ENCODE results near the gene HRH1. TPM values are rescaled to one million over a fixed set of nuclear protein-coding genes. Genes with fewer than 3 reads are reported as not detected.
"Not testable (repeated sequence)": the region's sequence is repeated elsewhere in the genome, so short reads cannot be mapped to it uniquely, and the experiment has no call there.

The HRH1 gene
- total RNA-seq, 1 donor from 2014 or later = 2.6 TPM

GRCh38 chr3:11201251-11202019 is 47.1 kb downstream of the HRH1 start:
- peak; percentile 82 for DNase-seq (ENCODE audit: low read depth)
- TF ChIP-seq, protein P1, sequence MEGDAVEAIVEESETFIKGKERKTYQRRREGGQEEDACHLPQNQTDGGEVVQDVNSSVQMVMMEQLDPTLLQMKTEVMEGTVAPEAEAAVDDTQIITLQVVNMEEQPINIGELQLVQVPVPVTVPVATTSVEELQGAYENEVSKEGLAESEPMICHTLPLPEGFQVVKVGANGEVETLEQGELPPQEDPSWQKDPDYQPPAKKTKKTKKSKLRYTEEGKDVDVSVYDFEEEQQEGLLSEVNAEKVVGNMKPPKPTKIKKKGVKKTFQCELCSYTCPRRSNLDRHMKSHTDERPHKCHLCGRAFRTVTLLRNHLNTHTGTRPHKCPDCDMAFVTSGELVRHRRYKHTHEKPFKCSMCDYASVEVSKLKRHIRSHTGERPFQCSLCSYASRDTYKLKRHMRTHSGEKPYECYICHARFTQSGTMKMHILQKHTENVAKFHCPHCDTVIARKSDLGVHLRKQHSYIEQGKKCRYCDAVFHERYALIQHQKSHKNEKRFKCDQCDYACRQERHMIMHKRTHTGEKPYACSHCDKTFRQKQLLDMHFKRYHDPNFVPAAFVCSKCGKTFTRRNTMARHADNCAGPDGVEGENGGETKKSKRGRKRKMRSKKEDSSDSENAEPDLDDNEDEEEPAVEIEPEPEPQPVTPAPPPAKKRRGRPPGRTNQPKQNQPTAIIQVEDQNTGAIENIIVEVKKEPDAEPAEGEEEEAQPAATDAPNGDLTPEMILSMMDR (IDR thresholded peaks at IDR 0.05; ENCODE audit: insufficient read depth, low read length, severe bottlenecking) = no peak
- Histone ChIP-seq H3K27me3 (ENCODE audit: control insufficient read depth, insufficient read depth, low read length) (no peaks in the 10 kb centered on the region), H3K4me3 (ENCODE audit: low read depth, low read length) (no peak overlapping the region), H3K36me3 (ENCODE audit: control insufficient read depth, insufficient read depth, low read length) (no peaks in the 10 kb centered on the region)
- no peak for FAIRE-seq

- Histone ChIP-seq H3K36me3 (ENCODE audit: control insufficient read depth, insufficient read depth, low read length) (no peaks in the 10 kb centered on the region), H3K27me3 (ENCODE audit: control insufficient read depth, insufficient read depth, low read length) (no peaks in the 10 kb centered on the region), H3K4me3 (ENCODE audit: low read depth, low read length) (no peak overlapping the region)
- no peak for DNase-seq (ENCODE audit: low read depth)
- TF ChIP-seq, protein P1 (IDR thresholded peaks at IDR 0.05; ENCODE audit: insufficient read depth, low read length, severe bottlenecking) = no peak
- FAIRE-seq = no peak
These were observed 49.7 kb downstream of the HRH1 start for GRCh38 chr3:11203961-11204360.

- TF ChIP-seq, protein P1 (IDR thresholded peaks at IDR 0.05; ENCODE audit: insufficient read depth, low read length, severe bottlenecking) = no peak
- Histone ChIP-seq H3K4me3 (ENCODE audit: low read depth, low read length) (no peak overlapping the region), H3K27me3 (ENCODE audit: control insufficient read depth, insufficient read depth, low read length) (no peaks in the 10 kb centered on the region), H3K36me3 (ENCODE audit: control insufficient read depth, insufficient read depth, low read length) (no peaks in the 10 kb centered on the region)
- no peak for FAIRE-seq
- DNase-seq (ENCODE audit: low read depth) = no peak
These were observed 50.5 kb downstream of the HRH1 start for GRCh38 chr3:11204697-11205348.

- H3K36me3 ChIP-seq (ENCODE audit: control insufficient read depth, insufficient read depth, low read length); H3K4me3 ChIP-seq (ENCODE audit: low read depth, low read length); FAIRE-seq; DNase-seq (ENCODE audit: low read depth); H3K27me3 ChIP-seq (ENCODE audit: control insufficient read depth, insufficient read depth, low read length): not testable (repeated sequence)
- TF ChIP-seq, protein P1 (IDR thresholded peaks at IDR 0.05; ENCODE audit: insufficient read depth, low read length, severe bottlenecking) = peak; percentile 52
These were observed 51.6 kb downstream of the HRH1 start for GRCh38 chr3:11205881-11206280.

DNA sequence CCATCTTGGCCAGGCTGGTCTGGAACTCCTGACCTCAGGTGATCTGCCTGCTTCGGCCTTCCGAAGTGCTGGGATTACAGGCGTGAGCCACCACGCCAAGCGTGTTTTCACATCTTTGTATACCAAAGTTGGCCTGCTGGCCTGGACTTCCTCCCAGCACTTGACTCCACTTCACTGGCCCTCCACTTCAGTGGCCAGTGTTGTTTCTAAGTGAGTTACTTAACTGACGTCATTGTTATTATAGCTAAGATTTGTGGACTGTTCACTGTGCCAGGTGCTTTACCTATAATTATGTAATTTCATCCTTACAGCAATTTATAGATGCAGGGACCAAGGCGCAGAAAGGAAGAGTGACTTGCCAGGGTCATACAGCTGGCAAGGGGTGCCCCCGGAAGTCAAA is 52.0 kb downstream of the HRH1 start:
- TF ChIP-seq, protein P1 (IDR thresholded peaks at IDR 0.05; ENCODE audit: insufficient read depth, low read length, severe bottlenecking) = no peak
- H3K4me3 ChIP-seq (ENCODE audit: low read depth, low read length) = no peak overlapping the region
- FAIRE-seq (no peak), DNase-seq (ENCODE audit: low read depth) (no peak)
- no peaks in the 10 kb centered on the region for H3K27me3 ChIP-seq (ENCODE audit: control insufficient read depth, insufficient read depth, low read length)
- no peaks in the 10 kb centered on the region for H3K36me3 ChIP-seq (ENCODE audit: control insufficient read depth, insufficient read depth, low read length)
